ENCODE measurements around the gene SLC18B1. TPM values are rescaled to one million over a fixed set of nuclear protein-coding genes. Genes with fewer than 3 reads are reported as not detected.

Gene SLC18B1
- total and polyA plus RNA-seq, 2 of the 13 experiments (the other 11 are each of a cell fraction or from before 2014, with no cell fraction given) = 11.4 to 13.8 TPM

- TF ChIP-seq BRD4 (CRISPR knock-in tag; IDR thresholded peaks at IDR 0.05) = no peak
- TF ChIP-seq KDM4B (CRISPR knock-in tag; IDR thresholded peaks at IDR 0.05) = peak; percentile 85; the same call in 1 of the 2 replicates
- TF ChIP-seq ZNF564 (CRISPR knock-in tag; IDR thresholded peaks at IDR 0.05) = 0 out of 2 replicates have a peak, but pooled peaks have one; percentile 56
- TF ChIP-seq ZNF431 (CRISPR knock-in tag; IDR thresholded peaks at IDR 0.05; ENCODE audit: borderline replicate concordance, low read depth) = peak; percentile 81; the same call in 1 of the 2 replicates
- peak; percentile 98 for TF ChIP-seq TGIF2 (CRISPR knock-in tag; IDR thresholded peaks at IDR 0.05)
- peak; percentile 86 for TF ChIP-seq TFE3 (CRISPR knock-in tag; IDR thresholded peaks at IDR 0.05)
- no peak for TF ChIP-seq AKAP8 (CRISPR knock-in tag; IDR thresholded peaks at IDR 0.05)
- TF ChIP-seq NFE2 (CRISPR knock-in tag; IDR thresholded peaks at IDR 0.05) = no peak
- TF ChIP-seq THAP11 (CRISPR knock-in tag; IDR thresholded peaks at IDR 0.05) = peak; percentile 84
- peak; percentile 97 for TF ChIP-seq ZGPAT (CRISPR knock-in tag; IDR thresholded peaks at IDR 0.05)
- TF ChIP-seq ZMAT3 (CRISPR knock-in tag; conservative IDR thresholded peaks at IDR 0.05) = peak; percentile 73
- TF ChIP-seq FOXK2 (IDR thresholded peaks at IDR 0.05) = peak; percentile 92
- TF ChIP-seq ZNF225 (CRISPR knock-in tag; IDR thresholded peaks at IDR 0.05) = no peak
- no peak for TF ChIP-seq ZNF512 (CRISPR knock-in tag; IDR thresholded peaks at IDR 0.05)
- TF ChIP-seq ARID3A (IDR thresholded peaks at IDR 0.05; ENCODE audit: low read depth, low read length) = peak; percentile 99
- TF ChIP-seq FOXP1 (IDR thresholded peaks at IDR 0.05) = peak; percentile 95
- TF ChIP-seq FOXP1 (CRISPR knock-in tag; IDR thresholded peaks at IDR 0.05) = peak; percentile 100
- TF ChIP-seq NBN (conservative IDR thresholded peaks at IDR 0.05) = no peak
- TF ChIP-seq ZNF740 (CRISPR knock-in tag; IDR thresholded peaks at IDR 0.05) = no peak
- TF ChIP-seq MXD3 (CRISPR knock-in tag; IDR thresholded peaks at IDR 0.05) = no peak
Measured at GRCh38 chr6:132734694-132735236, 63.7 kb downstream of the SLC18B1 start (continued).

Data from HepG2 (cell line).